HG02943 (cell line): Measurements from ENCODE around the gene DDR1.

Source experiments
- ATAC-seq: cut with Tn5 transposase; IDR thresholded peaks from one replicate; pipeline ENCODE4 v1.9.1; 2021; ENCODE audit warnings: mild to moderate bottlenecking, low read depth, moderate library complexity; ENCODE audit not compliant: unreplicated experiment

DDR1 gene

GRCh38 chr6:30879684-30880427 lies 4.5 kb upstream of the DDR1 start:
- ATAC-seq = no peak

GRCh38 chr6:30880698-30881252 lies 3.5 kb upstream of the DDR1 start:
- ATAC-seq = no peak

DNA sequence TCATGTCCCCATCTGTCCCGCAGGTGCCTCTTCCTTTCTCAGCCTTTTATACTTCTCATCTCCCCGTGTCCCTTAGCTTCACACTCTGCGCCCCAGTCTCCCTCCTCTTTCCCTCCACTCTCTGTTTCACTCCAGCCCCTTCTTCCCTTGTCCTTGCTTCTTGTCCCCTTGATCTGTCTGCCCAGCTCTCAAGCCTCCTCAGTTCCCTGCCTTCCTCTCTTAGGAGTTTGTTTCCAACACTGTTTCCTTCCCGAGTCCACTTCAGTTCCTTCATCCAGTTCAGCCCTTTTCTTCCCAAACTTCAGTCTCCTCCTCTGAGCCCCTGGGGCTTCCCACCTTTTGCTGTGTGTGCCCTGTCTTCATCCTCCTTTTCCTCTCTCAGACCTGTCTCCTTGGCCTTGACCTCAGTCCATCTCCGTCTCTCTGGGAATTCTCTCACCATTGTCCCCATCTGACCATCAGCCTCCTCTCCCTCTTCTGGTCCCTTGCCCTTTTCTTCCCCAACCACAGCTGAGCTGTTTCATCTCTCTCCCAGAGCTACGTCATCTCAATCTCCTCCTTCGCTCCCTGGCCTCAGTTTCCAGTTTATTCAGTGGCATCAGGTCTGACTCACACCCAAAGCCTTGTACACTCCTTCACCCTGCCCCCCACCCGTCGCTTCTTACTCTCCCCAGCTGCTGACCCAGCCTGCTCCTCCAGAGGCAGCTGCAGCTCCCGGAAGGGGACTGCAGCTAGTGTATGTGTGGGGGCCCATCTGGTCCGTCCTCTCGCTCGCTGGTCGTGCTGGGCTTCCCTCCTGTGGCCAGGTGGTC lies 2.7 kb upstream of the DDR1 start:
- ATAC-seq = no peak

- ATAC-seq = no peak
These were observed 2.0 kb upstream of the DDR1 start for GRCh38 chr6:30882204-30882758.

DNA sequence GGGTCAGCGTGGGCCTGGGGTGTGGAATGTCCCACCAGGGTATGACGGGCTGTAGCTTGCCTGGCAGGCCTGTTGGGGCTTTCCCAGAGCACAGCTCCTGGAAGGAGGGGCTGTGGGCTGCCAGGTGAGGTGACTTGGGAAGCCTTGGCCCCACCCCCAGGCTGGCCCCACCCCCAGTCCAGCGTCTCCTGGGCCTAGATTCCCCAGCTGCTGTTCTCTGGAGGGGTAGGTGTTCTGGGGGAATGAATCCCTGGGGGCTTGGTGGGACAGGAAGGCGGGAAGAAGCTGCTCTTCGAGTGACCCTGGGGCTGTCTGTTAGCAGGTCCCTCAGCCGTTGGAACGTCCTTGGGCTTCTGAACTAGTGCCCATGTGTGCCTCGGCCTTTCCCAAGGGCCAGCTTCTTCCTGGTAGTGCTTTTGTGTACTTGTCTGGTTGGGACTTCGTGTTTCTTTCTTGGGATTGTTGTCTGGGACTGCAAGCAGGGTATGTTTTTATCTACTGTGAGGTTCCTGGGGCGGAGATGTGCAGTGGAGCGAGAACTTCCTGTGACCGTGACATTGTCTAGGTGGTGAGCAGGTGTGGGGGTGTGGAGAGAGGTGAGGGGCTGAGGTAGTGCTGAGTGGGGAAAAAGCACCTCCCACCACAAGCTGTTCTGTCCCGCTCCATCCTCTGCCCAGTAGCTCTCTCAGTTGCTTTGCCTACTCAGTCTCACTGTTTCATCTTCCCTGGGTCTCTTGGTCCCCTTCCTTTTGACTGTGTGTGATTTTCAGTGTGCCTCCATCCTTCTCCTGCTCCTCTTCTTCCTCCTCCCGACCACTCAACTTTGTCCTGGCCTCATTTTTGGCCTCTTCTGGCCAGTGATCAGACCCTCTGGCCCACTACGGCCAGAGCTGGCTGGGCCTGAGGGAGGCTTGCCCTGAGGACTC lies 1.3 kb upstream of the DDR1 start:
- no peak for ATAC-seq

- no peak for ATAC-seq
These were observed 482 bp downstream of the DDR1 start for GRCh38 chr6:30884521-30885480.

GRCh38 chr6:30885481-30885998 lies 1.2 kb downstream of the DDR1 start:
- no peak for ATAC-seq

- no peak for ATAC-seq
These were observed 1.9 kb downstream of the DDR1 start for GRCh38 chr6:30885999-30886896.

GRCh38 chr6:30886897-30887255 lies 2.6 kb downstream of the DDR1 start:
- no peak for ATAC-seq

DNA sequence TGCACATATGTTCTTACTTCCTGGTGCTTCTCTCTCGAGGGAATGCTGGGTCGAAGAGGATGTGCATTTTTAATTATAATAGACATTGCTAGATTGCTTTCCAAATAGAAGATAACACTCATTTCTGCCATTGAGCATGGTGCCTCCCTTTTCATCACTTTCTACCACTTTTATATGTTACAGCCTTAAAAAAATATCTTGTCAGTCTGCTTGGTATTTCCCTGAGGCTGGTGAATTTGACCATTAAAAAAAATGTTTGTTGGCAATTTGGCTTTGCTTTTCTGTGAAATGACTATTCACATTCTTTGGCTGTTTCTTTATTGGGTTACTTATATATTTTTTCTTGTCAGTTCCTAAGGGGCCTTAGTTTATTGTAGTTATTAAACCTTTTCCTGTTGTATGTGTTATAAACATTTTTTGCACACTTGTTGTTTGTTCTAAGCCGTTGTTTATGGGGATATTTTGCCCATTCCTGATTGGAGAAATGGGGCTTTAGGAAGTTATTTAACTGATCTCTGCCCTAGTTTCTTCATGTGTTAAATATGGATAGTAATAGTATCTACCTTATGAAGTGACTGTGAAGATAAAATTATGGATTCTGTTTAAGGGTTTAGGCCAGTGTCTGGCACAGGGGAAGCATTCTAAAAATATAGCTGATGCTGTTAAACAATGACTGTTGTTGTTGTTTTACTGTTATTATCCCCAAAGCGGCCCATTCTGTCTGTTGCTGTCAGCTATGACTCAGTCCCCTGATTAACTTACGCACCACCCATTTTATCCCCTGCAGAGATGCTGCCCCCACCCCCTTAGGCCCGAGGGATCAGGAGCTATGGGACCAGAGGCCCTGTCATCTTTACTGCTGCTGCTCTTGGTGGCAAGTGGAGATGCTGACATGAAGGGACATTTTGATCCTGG lies 3.8 kb downstream of the DDR1 start:
- ATAC-seq = no peak

DNA sequence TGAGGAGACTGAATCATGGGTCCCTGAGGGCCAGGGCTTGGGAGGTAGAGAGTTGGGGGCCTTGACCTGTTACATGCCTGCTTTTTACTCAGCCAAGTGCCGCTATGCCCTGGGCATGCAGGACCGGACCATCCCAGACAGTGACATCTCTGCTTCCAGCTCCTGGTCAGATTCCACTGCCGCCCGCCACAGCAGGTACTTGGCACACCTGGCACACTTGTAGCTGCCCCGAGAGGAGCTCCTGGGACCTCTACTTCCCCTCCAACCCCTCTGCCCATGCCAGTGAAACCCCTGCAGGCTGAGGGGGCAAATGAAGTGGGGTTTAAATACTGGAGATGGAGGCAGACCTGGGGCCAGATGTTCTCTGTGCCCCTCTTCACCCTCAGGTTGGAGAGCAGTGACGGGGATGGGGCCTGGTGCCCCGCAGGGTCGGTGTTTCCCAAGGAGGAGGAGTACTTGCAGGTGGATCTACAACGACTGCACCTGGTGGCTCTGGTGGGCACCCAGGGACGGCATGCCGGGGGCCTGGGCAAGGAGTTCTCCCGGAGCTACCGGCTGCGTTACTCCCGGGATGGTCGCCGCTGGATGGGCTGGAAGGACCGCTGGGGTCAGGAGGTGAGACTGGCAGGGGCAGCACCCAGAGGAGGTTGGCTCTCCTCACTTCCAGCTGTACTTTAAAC lies 4.6 kb downstream of the DDR1 start:
- no peak for ATAC-seq

DNA sequence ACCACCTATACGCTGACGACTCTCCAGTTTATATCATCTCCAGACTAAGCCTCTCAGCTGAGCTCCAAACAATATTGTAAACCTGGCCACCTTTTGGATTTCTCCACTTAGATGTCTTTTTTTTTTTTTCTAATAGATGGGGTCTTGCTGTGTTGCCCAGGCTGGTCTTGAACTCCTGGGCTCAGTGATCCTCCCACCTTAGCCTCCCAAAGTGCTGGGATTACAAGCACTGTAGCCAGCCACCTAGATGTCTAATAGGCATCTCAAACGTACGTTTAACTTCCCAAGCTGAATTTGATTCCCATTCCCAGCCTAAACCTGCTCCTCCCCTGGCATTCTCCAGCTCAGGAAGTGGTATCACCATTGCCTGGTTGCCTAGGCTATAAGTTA lies 5.2 kb downstream of the DDR1 start:
- no peak for ATAC-seq

DNA sequence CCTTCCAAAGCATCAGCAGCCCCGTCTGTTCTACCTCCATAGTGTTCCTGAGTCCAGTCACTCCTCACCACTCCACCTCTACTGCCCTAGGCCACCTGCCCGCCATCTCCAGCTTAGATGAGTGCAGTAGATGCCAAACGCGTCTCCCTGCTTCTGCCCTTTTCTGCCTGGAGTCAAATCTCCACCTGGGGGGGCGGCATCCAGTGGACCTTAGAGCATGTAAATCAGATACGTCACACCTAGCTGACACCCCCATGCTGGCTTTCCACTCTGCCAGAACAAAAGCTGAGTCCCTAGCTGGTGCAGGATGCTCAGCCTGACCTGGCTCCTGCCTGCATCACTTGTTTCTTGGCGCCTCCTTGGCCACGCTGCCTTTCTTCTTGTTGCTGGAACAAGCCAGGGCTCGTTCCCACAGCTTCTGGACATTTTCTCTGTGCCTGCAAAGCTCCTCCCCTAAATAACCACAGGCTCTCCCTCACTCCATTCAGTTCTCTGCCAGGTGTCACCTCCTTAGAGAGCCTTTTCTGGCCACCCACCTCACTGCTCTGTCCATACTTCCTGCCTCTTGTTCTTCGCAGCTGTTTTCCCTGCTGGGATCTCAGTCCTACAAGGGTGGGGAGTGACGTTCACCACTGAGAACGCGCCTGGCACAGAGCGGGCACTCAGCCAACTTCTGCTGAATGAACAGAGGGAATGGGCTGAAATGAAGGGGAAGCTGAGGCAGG lies 5.8 kb downstream of the DDR1 start:
- no peak for ATAC-seq

GRCh38 chr6:30890646-30891449 lies 6.5 kb downstream of the DDR1 start:
- no peak for ATAC-seq

GRCh38 chr6:30891450-30891723 lies 7.1 kb downstream of the DDR1 start:
- ATAC-seq = no peak
